HG03439 (cell line): ENCODE measurements around the gene RALGPS2.

Experiments used
- ATAC-seq: cut with Tn5 transposase; IDR thresholded peaks from one replicate; pipeline ENCODE4 v1.9.1; 2021; ENCODE audit warnings: mild to moderate bottlenecking, moderate library complexity; ENCODE audit not compliant: unreplicated experiment

RALGPS2 gene

DNA sequence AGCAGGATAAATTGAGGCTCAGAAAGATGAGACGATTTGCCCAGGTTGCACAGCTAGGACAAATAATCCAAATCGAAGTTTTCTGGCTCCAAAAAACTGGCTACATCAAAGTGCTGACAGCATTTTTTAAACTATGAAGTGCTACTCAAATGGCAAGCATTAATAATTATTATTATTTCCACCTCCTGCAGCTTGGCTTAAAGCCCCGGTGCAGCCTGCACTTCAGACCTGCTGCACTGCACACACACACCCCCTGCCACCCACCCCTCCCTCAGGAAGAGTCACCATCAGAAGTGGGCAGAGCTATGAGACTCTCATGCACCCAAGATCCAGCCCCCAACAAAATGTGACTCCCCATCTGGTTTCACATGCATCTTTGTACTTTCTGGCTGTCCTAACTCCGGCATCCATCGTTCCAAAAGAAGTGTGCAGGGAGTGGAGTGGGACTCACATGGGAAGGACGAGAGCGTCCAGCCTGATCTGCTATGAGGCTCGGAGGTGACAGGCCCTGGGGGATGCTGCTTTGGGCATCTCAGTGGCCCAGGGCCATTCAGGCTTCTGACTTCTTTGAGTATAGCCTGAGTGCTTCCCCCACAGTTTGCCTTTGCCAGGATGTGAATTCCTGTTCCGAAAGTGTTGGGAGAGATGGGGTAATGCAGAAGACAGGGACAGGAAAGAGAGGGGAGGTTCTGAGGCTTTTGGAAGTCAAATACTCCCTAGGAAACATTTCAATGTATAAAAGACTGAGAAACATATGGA lies 235.6 kb downstream of the RALGPS2 start:
- no peak for ATAC-seq

DNA sequence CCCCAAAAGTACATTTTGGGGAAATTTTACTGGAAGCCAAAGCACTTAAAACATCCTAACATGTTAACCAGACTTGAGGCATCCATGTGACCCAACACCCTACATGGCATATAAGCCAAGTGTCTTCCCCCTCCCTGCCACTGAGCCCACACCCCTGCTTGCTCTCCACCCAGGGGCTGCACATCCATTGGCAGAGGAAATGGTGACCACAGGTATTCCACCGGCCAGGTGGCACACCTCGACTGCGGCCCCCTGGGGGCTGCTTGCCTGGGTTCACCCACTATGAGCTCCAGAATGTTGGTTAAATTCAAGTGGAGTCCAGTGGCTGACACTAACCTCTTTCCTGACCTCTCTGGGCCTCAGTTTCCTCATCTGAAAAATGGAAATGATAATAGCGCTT lies 236.3 kb downstream of the RALGPS2 start:
- no peak for ATAC-seq

DNA sequence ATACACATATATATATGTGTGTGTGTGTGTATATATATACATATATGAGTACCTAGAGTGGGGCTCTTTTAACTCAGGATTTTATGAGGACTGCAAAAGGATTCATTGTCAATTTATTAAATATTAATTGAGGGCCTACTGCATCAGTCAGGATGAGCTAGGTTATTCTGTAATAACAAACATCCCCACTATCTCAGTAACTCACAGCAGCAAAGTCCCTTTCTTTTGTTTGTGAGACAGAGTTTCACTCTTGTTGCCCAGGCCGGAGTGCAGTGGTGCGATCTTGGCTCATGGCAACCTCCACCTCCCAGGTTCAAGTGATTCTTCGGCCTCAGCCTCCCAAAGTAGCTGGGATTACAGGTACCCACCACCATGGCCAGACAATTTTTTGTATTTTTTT lies 236.8 kb downstream of the RALGPS2 start:
- no peak for ATAC-seq

DNA sequence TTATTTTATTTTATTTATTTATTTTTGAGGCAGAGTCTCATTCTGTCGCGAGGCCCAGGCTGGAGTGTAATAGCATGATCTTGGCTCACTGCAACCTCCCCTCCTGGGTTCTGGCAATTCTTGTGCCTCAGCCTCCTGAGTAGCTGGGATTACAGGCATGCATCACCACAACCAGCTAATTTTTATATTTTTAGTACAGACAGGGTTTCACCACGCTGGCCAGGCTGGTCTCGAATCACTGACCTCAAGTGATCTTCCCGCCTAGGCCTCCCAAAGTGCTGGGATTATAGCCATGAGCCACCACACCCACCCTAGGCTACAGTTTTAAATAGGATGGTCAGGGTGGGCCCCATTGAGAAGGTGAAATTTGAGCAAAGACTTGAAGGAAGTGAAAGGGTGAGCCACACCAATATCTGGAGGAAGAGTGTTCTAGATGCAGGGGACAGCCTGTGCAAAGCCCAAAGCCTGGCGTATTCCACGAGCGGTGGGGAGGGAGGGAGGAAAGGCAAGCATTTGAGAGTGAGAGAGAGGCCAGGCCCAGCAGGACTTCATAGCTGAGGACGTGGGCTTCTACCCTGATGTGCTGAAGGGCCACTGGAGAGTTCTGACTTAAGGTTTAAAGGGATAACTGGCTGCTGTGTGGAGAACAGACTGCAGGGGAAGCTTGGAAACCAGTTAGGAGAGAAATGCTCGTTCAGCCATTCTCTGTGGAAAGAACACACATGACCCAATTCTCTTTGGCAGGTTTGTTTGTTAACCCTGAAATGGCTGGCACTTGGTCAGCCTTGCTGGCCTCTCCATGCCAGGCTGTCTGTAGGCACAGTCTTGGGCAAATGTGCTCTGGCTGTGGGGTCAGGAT lies 238.0 kb downstream of the RALGPS2 start:
- ATAC-seq, result no peak

DNA sequence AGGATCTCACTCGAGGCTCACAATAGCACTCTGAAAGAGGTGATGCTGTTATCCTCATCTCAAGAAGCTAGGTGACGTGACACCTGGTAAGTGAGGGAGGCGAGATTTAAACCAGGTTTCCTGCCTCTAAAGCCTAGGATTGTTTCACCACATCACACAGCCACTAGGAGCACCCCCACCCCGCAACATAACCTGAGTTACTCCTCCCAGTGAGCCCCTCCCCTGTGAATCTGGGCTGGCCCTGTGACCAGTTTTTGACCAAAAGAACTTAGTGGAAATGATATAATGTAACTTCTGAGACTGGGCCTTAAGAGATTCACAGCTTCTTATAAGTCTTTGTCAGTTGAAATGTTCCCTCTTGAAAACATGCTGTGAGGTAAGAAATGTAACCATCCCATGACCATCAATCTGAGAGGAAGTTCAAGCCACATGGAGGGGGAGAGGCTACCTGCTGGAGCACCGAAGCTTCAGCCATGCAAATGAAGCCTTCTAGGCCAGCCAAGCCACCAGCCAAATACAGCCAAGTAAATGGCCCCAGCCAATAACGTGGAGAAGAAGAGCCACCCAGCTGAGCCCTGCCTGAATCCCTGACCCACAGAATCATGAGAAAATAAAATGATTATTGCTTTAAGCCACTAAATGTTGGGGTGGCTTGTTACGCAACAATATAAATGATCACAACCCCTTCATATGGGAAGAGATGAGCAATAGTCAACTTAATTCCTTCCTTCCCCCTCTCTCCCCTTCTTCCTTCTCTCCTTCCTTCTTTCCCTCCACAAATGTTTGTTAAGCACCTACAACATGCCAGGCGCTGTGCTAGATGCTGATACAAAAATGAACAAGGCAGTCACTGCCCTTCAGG lies 239.7 kb downstream of the RALGPS2 start:
- no peak for ATAC-seq

DNA sequence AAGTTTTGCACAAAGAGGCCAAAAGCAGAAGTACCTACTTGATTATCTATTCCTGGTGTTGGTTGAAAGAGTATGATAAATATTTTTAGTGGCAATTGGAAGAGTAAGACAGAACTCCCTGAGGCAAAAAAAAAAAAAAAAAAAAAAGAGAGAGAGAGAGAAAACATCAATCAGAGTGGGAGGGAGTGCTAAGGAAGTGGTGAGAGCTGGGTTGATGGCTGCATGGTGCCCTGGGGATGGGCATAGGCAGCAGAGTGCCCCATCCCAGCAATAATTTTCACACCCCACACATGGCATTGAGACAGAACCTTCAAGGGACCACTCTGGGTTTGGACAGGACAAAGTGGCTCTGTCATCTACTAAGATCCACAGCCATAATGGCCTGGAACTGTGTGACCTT lies 241.3 kb downstream of the RALGPS2 start:
- no peak for ATAC-seq

DNA sequence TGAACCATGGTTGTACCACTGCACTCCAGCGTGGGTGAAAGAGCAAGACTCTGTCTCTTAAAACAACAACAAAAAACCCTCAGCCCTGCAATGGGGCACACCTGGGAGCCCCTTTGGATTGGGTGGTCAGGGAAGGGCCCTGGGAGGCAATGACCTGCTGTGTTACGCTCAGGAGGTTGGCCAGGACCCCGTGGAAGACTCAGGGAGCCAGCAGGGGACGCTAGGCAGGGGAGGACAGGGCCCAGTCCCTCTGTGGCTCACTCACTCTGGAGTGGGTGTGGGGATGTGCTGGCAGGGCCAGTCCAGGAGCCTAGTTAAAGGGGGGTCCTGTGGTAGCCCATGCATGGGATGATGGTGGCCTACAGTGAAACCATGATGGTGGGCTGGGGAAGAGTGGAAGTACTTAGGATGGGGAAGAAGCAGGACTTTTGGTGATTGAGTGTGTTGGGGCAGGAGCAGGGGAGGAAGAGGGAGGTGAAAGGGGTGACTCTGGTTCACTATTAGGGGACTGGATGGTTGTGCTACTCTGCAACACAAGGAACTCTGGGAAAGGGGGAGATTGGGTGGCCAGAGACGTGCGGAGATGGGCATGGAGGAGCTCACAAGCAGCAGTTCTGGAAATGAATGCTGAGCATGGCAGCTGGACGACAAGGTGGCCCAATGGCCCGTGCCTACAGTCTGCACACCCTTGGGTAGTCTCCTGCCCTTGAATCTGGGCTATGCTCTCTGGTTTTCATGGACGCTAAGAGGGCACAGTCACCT lies 244.4 kb downstream of the RALGPS2 start:
- ATAC-seq, result no peak

DNA sequence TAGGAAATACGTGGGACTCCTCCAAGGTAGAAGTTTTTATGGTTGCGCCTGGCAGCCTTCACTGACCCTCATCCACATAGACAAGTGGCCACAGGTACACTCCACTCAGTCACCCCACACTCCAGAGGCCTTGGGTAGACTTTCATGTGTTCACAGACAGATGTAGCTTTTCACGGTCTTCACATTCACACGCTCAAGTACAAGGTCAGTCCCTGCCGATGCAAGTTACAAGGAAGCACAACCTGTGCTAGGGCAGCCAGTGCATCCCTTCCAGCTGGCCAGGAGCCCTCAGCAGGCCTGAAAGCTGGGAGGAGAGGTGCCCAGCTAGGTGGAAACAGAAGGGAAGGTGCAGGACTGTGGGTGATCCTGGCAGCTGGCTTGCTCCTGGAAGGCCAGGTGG lies 245.1 kb downstream of the RALGPS2 start:
- no peak for ATAC-seq
